ENCODE measurements around the gene ZWINT. TPM values are rescaled to one million over a fixed set of nuclear protein-coding genes. Genes with fewer than 3 reads are reported as not detected.

ZWINT gene
- total RNA-seq, 1 experiment from 2014 or later = 24.9 TPM

GRCh38 chr10:56317603-56318002 is 43.5 kb downstream of the ZWINT start:
- H3K4me2 ChIP-seq (ENCODE audit: low read depth, low read length, poor library complexity, severe bottlenecking) = no peak overlapping the region

GRCh38 chr10:56316603-56317002 is 44.5 kb downstream of the ZWINT start:
- Histone ChIP-seq H3K9me3 (ENCODE audit: low read length) (peaks cover 21% of the 10 kb centered on the region), H3K4me3 (ENCODE audit: low read length) (no peak overlapping the region), H3K36me3 (ENCODE audit: insufficient read depth, low read length) (no peaks in the 10 kb centered on the region), H3K9me2 (replicated peaks; ENCODE audit: insufficient read depth, low read length) (no peaks in the 10 kb centered on the region), H3K9ac (ENCODE audit: low read length) (no peak overlapping the region), H2AFZ (ENCODE audit: low read length) (no peak overlapping the region), H3K79me2 (ENCODE audit: low read length) (no peaks in the 10 kb centered on the region), H3K4me2 (ENCODE audit: low read depth, low read length, poor library complexity, severe bottlenecking) (no peak overlapping the region), H3K27ac (ENCODE audit: low read length) (no peak overlapping the region), H3K4me1 (ENCODE audit: low read length) (no peaks in the 10 kb centered on the region), H4K20me1 (ENCODE audit: insufficient read depth, low read depth, low read length) (no peaks in the 10 kb centered on the region), H3K27me3 (ENCODE audit: low read length) (no peaks in the 10 kb centered on the region)
- no peak for DNase-seq

More at GRCh38 chr10:56317603-56318002, 43.5 kb downstream of the ZWINT start:
- H3K9me2 ChIP-seq (replicated peaks; ENCODE audit: insufficient read depth, low read length) = no peaks in the 10 kb centered on the region
- no peak overlapping the region for H2AFZ ChIP-seq (ENCODE audit: low read length)
- peaks cover 21% of the 10 kb centered on the region for H3K9me3 ChIP-seq (ENCODE audit: low read length)
- H4K20me1 ChIP-seq (ENCODE audit: insufficient read depth, low read depth, low read length) = no peaks in the 10 kb centered on the region
- H3K4me3 ChIP-seq (ENCODE audit: low read length) = no peak overlapping the region
- H3K27me3 ChIP-seq (ENCODE audit: low read length) = no peaks in the 10 kb centered on the region
- no peak overlapping the region for H3K27ac ChIP-seq (ENCODE audit: low read length)
- H3K9ac ChIP-seq (ENCODE audit: low read length) = no peak overlapping the region
- H3K4me1 ChIP-seq (ENCODE audit: low read length) = no peaks in the 10 kb centered on the region
- no peaks in the 10 kb centered on the region for H3K36me3 ChIP-seq (ENCODE audit: insufficient read depth, low read length)
- no peaks in the 10 kb centered on the region for H3K79me2 ChIP-seq (ENCODE audit: low read length)
- no peak for DNase-seq

Measured in Karpas-422 (cell line).